H1 (cell line): ENCODE data around the gene CHRM3. TPM values are rescaled to one million over a fixed set of nuclear protein-coding genes. Genes with fewer than 3 reads are reported as not detected.

Experiments used
- CTCF ChIA-PET: fragments of 300-600 bp; sonication (Branson Sonifier 250); formaldehyde crosslinking; loops from one replicate; lab custom pipeline; 2021; ENCODE audit not compliant: partially characterized antibody; lab: Charles Lee
- POLR2A ChIA-PET: fragments of 300-600 bp; sonication (Branson Sonifier 250); formaldehyde crosslinking; loops from one replicate; lab custom pipeline; 2021; ENCODE audit warnings: inconsistent platforms; ENCODE audit not compliant: partially characterized antibody; lab: Charles Lee
- DNase-seq, 2 experiments: peaks; one replicate each; pipeline versions ENCODE4 v3.0.0 to v3.0.0-alpha.2; 2010 to 2022; ENCODE audit warnings: low spot score in 2 of 2, low read depth in 1 of 2, mixed read lengths in 1 of 2
- FAIRE-seq: peaks from 2 replicates; lab custom pipeline; 2011; peaks lifted over from hg19 to GRCh38; lab: Jason Lieb, UNC
- H2AFZ ChIP-seq: 2 replicates; pipeline ENCODE4 v1.8.1; 2012; ENCODE audit warnings: low read length, inconsistent platforms
- H2AK5ac ChIP-seq: 2 replicates; pipeline ENCODE4 v1.6.1; 2013; ENCODE audit warnings: low read depth, low read length
- H2BK120ac ChIP-seq: replicated peaks from 2 replicates; pipeline ENCODE3; 2013; ENCODE audit warnings: low read depth, low read length, inconsistent platforms
- H2BK12ac ChIP-seq: 2 replicates; pipeline ENCODE4 v1.6.1; 2013; ENCODE audit warnings: low read depth, low read length
- H2BK15ac ChIP-seq: 2 replicates; pipeline ENCODE4 v1.6.1; 2013; ENCODE audit warnings: low read length
- H2BK20ac ChIP-seq: 2 replicates; pipeline ENCODE4 v1.6.1; 2013; ENCODE audit warnings: low read length
- H2BK5ac ChIP-seq: 2 replicates; pipeline ENCODE4 v1.6.1; 2013; ENCODE audit warnings: low read depth, low read length
- H3K14ac ChIP-seq: 2 replicates; pipeline ENCODE4 v1.6.1; 2013; ENCODE audit warnings: inconsistent platforms; ENCODE audit not compliant: insufficient read length
- H3K18ac ChIP-seq: 2 replicates; pipeline ENCODE4 v1.6.1; 2013; ENCODE audit warnings: low read length; ENCODE audit errors: extremely low read depth
- H3K23ac ChIP-seq: 2 replicates; pipeline ENCODE4 v1.6.1; 2013; ENCODE audit warnings: inconsistent platforms; ENCODE audit not compliant: insufficient read length
- H3K23me2 ChIP-seq: 2 replicates; pipeline ENCODE4 v1.6.1; 2013; ENCODE audit warnings: low read depth, low read length
- H3K27ac ChIP-seq: 2 replicates; pipeline ENCODE4 v1.6.1; 2011; ENCODE audit warnings: low read depth, low read length, inconsistent platforms
- H3K27me3 ChIP-seq, 4 experiments: replicated peaks in 1 of 4; 1 replicate in 1 of 4; 2 replicates in 3 of 4; pipeline versions ENCODE4 v1.6.1 to v1.8.1; 2011 to 2013; ENCODE audit warnings: low read length in 3 of 4, mild to moderate bottlenecking in 3 of 4, inconsistent platforms in 2 of 4, mixed read lengths in 2 of 4, moderate library complexity in 1 of 4; ENCODE audit not compliant: control insufficient read depth in 3 of 4, insufficient read depth in 3 of 4; ENCODE audit errors: extremely low read depth in 1 of 4
- H3K36me3 ChIP-seq, 4 experiments: 2 replicates each; pipeline versions ENCODE4 v1.6.1 to v1.8.1; 2011 to 2013; ENCODE audit warnings: mild to moderate bottlenecking in 4 of 4, low read length in 3 of 4, moderate library complexity in 2 of 4, control low read depth in 1 of 4, inconsistent platforms in 1 of 4; ENCODE audit not compliant: insufficient read depth in 4 of 4, control insufficient read depth in 2 of 4
- H3K4ac ChIP-seq: replicated peaks from 2 replicates; pipeline ENCODE3; 2013; ENCODE audit warnings: low read length, low read depth, mixed read lengths, inconsistent platforms; ENCODE audit not compliant: insufficient read length
- H3K4me1 ChIP-seq, 4 experiments: replicated peaks in 1 of 4; 1 replicate in 1 of 4; 2 replicates in 3 of 4; pipeline versions ENCODE4 v1.6.1 to v1.8.1; 2011 to 2013; ENCODE audit warnings: low read length in 3 of 4, inconsistent platforms in 2 of 4, mixed read lengths in 1 of 4; ENCODE audit not compliant: insufficient read depth in 4 of 4, control insufficient read depth in 3 of 4
- H3K4me2 ChIP-seq, 2 experiments: 2 replicates each; pipeline versions ENCODE4 v1.6.1 to v1.8.1; 2011 to 2013; ENCODE audit warnings: low read depth in 2 of 2, low read length in 2 of 2, control low read depth in 1 of 2, inconsistent platforms in 1 of 2, mild to moderate bottlenecking in 1 of 2; ENCODE audit not compliant: insufficient read depth in 1 of 2
- H3K4me3 ChIP-seq, 4 experiments: fragments of 200-600, 300-600 bp in 1 of 4; sonication (generic), shearing (Covaris generic), sonication (Bioruptor Twin) in 1 of 4; 2 replicates each; pipeline versions ENCODE4 v1.5.1 to v1.8.1; 2011 to 2016; ENCODE audit warnings: low read length in 4 of 4, low read depth in 3 of 4, control low read depth in 2 of 4, inconsistent platforms in 2 of 4, mild to moderate bottlenecking in 2 of 4, mixed read lengths in 1 of 4, moderate library complexity in 1 of 4; ENCODE audit not compliant: insufficient read depth in 2 of 4; ENCODE audit errors: extremely low read depth in 1 of 4
- H3K56ac ChIP-seq: replicated peaks from 2 replicates; pipeline ENCODE3; 2013; ENCODE audit warnings: low read depth, mild to moderate bottlenecking, mixed read lengths, low read length, inconsistent platforms; ENCODE audit not compliant: insufficient read length
- H3K79me1 ChIP-seq: 2 replicates; pipeline ENCODE4 v1.6.1; 2013; ENCODE audit warnings: low read depth, low read length, control low read depth
- H3K79me2 ChIP-seq, 2 experiments: 2 replicates each; pipeline versions ENCODE4 v1.6.1 to v1.8.1; 2012 to 2013; ENCODE audit warnings: low read length in 2 of 2, mild to moderate bottlenecking in 2 of 2, inconsistent platforms in 1 of 2; ENCODE audit not compliant: insufficient read depth in 2 of 2, control insufficient read depth in 1 of 2
- H3K9ac ChIP-seq, 4 experiments: replicated peaks in 1 of 4; 1 replicate in 1 of 4; 2 replicates in 3 of 4; pipeline versions ENCODE4 v1.6.1 to v1.8.1; 2011 to 2013; ENCODE audit warnings: low read depth in 3 of 4, low read length in 3 of 4, control low read depth in 2 of 4, mild to moderate bottlenecking in 2 of 4, moderate library complexity in 2 of 4, inconsistent platforms in 1 of 4; ENCODE audit errors: extremely low read depth in 1 of 4
- H3K9me3 ChIP-seq, 2 experiments: 2 replicates each; pipeline versions ENCODE4 v1.6.1 to v1.8.1; 2012 to 2013; ENCODE audit warnings: mild to moderate bottlenecking in 2 of 2, moderate library complexity in 2 of 2, control low read depth in 1 of 2, inconsistent platforms in 1 of 2, low read depth in 1 of 2, low read length in 1 of 2, mixed read lengths in 1 of 2; ENCODE audit not compliant: insufficient read depth in 2 of 2
- H4K20me1 ChIP-seq, 2 experiments: replicated peaks in 1 of 2; 2 replicates each; pipeline versions ENCODE3 to v1.8.1; 2011 to 2013; ENCODE audit warnings: inconsistent platforms in 2 of 2, low read length in 2 of 2, mild to moderate bottlenecking in 1 of 2; ENCODE audit not compliant: insufficient read depth in 2 of 2, control insufficient read depth in 1 of 2
- H4K5ac ChIP-seq: 2 replicates; pipeline ENCODE4 v1.6.1; 2013; ENCODE audit warnings: low read length, low read depth, mixed read lengths, inconsistent platforms; ENCODE audit not compliant: insufficient read length
- H4K8ac ChIP-seq: 2 replicates; pipeline ENCODE4 v1.8.0; 2013; ENCODE audit warnings: mild to moderate bottlenecking, moderate library complexity, low read length, inconsistent platforms; ENCODE audit not compliant: insufficient read depth; ENCODE audit errors: extremely low read depth
- H4K91ac ChIP-seq: replicated peaks from 2 replicates; pipeline ENCODE3; 2013; ENCODE audit warnings: low read length, mixed read lengths, inconsistent platforms; ENCODE audit not compliant: insufficient read length
- ASH2L ChIP-seq: fragments of 200-600, 300-600 bp; sonication (generic); IDR thresholded peaks from one replicate; pipeline ENCODE4 v1.7.1; 2017; ENCODE audit warnings: low read length
- BACH1 ChIP-seq: IDR thresholded peaks from 2 replicates; pipeline ENCODE4 v1.6.1; 2012; ENCODE audit warnings: low read length, improper control_type of control experiment
- CTBP2 ChIP-seq: IDR thresholded peaks from 2 replicates; pipeline ENCODE4 v1.7.0; 2011; ENCODE audit warnings: borderline replicate concordance, mild to moderate bottlenecking, moderate library complexity, mixed read lengths, low read length; ENCODE audit not compliant: insufficient read depth, insufficient read length
- EP300 ChIP-seq, 2 experiments: IDR thresholded peaks; 1 replicate in 1 of 2; 2 replicates in 1 of 2; pipeline ENCODE4 v1.6.1; 2011 to 2012; ENCODE audit warnings: low read depth in 2 of 2, low read length in 2 of 2, mild to moderate bottlenecking in 2 of 2, borderline replicate concordance in 1 of 2, inconsistent platforms in 1 of 2, moderate library complexity in 1 of 2
- GABPA ChIP-seq: IDR thresholded peaks from 2 replicates; pipeline ENCODE4 v1.6.1; 2011; ENCODE audit warnings: mild to moderate bottlenecking, low read length, moderate library complexity, borderline replicate concordance; ENCODE audit not compliant: insufficient read depth
- HDAC6 ChIP-seq: IDR thresholded peaks from one replicate; pipeline ENCODE4 v1.7.1; 2012; ENCODE audit warnings: low read depth, mild to moderate bottlenecking, inconsistent platforms, low read length, moderate library complexity
- KDM4A ChIP-seq: IDR thresholded peaks from one replicate; pipeline ENCODE4 v1.7.1; 2012; ENCODE audit warnings: low read depth, mild to moderate bottlenecking, moderate library complexity, low read length, inconsistent platforms; ENCODE audit not compliant: severe bottlenecking
- MAFK ChIP-seq: IDR thresholded peaks from 2 replicates; pipeline ENCODE4 v1.6.1; 2012; ENCODE audit warnings: low read depth, mild to moderate bottlenecking, improper control_type of control experiment, low read length
- POLR2A ChIP-seq, 2 experiments: IDR thresholded peaks; 1 replicate in 1 of 2; 2 replicates in 1 of 2; pipeline ENCODE4 v1.6.1; 2011; ENCODE audit warnings: low read depth in 2 of 2, low read length in 2 of 2, mild to moderate bottlenecking in 2 of 2; ENCODE audit errors: control extremely low read depth in 1 of 2
- POLR2AphosphoS5 ChIP-seq: IDR thresholded peaks from 2 replicates; pipeline ENCODE4 v1.6.1; 2011; ENCODE audit warnings: low read depth, low read length
- SIX5 ChIP-seq: IDR thresholded peaks from 2 replicates; pipeline ENCODE4 v1.6.1; 2011; ENCODE audit warnings: mild to moderate bottlenecking, low read depth, low read length
- SRF ChIP-seq: IDR thresholded peaks from 2 replicates; pipeline ENCODE4 v1.6.1; 2011; ENCODE audit warnings: mild to moderate bottlenecking, low read depth, low read length, moderate library complexity
- TAF1 ChIP-seq: IDR thresholded peaks from 2 replicates; pipeline ENCODE4 v1.6.1; 2011; ENCODE audit warnings: mild to moderate bottlenecking, low read depth, low read length
- ZNF274 ChIP-seq: IDR thresholded peaks from 2 replicates; pipeline ENCODE4 v1.7.0; 2012; ENCODE audit warnings: low read length, borderline replicate concordance; ENCODE audit errors: extremely low read depth
- WGBS, 2 experiments: shearing (Covaris generic) in 1 of 2; methylation state at CpG; one replicate each; pipeline versions ENCODE4 v1.1.6 to v1.1.7; 2013 to 2015; ENCODE audit warnings: low lambda C conversion rate in 2 of 2, mixed read lengths in 2 of 2, inconsistent platforms in 1 of 2, low coverage in 1 of 2, missing lambda C conversion rate in 1 of 2; ENCODE audit not compliant: insufficient replicate concordance in 2 of 2, insufficient coverage in 1 of 2, insufficient read length in 1 of 2; ENCODE audit errors: extremely low coverage in 1 of 2, missing lambda C conversion rate in 1 of 2; 5-methylcytosine and 5-hydroxymethylcytosine counted together
- polyA plus RNA-seq, 7 experiments: library from polyadenylated mRNA; depleted of rRNA in 3 of 7; stranded (reverse) in 5 of 7; unstranded in 2 of 7; fragments of >200 nt in 5 of 7; fragments of 200-250 nt in 2 of 7; gene quantifications; 1 replicate in 5 of 7; 2 replicates in 1 of 7; 4 replicates in 1 of 7; pipeline versions ENCODE4 v1.2.1 to v1.2.3, GENCODE V29; 2011 to 2013; ENCODE audit warnings: missing spikeins in 2 of 7, mixed read lengths in 2 of 7
- total RNA-seq: library from RNA; stranded (reverse); fragmentation: NEBNext Ultra II Directional; extraction: Animal tissue kit (Norgen Biotek cat#: 25700); gene quantifications from 2 replicates; pipeline ENCODE4 v1.2.1, GENCODE V29; 2021

The CHRM3 gene
- total and polyA plus RNA-seq, 2 of the 8 experiments (the other 6 are each of a cell fraction or from before 2014, with no cell fraction given) = 3.3 to 5.0 TPM

- DNase-seq = no peak
- H2BK12ac ChIP-seq = no peak overlapping the region
- H4K20me1 ChIP-seq = no peaks in the 10 kb centered on the region
- no peak overlapping the region for H3K4me2 ChIP-seq
- H3K23ac ChIP-seq = no peak overlapping the region
- no peak overlapping the region for H4K8ac ChIP-seq
- no peaks in the 10 kb centered on the region for H3K27me3 ChIP-seq
- H3K4ac ChIP-seq = no peak overlapping the region
- no peak overlapping the region for H2BK20ac ChIP-seq
- no peak overlapping the region for H3K18ac ChIP-seq
- H2AFZ ChIP-seq = no peak overlapping the region
- H3K23me2 ChIP-seq = no peaks in the 10 kb centered on the region
- H4K91ac ChIP-seq = no peak overlapping the region
- no peak overlapping the region for H2BK15ac ChIP-seq
- H4K5ac ChIP-seq = no peak overlapping the region
- TF ChIP-seq KDM4A (no peak), ZNF274 (no peak), MAFK (no peak), POLR2A (IDR thresholded peaks at IDR 0.05; ENCODE audit: control extremely low read depth in 1 of 2, low read depth in 2 of 2, low read length in 2 of 2) (no peak), HDAC6 (no peak), GABPA (no peak), SIX5 (no peak), CTBP2 (no peak), POLR2AphosphoS5 (no peak), BACH1 (no peak), EP300 (IDR thresholded peaks at IDR 0.05; ENCODE audit: borderline replicate concordance in 1 of 2, low read depth in 2 of 2, low read length in 2 of 2) (no peak), ASH2L (no peak), SRF (no peak), TAF1 (no peak)
- H3K79me1 ChIP-seq = no peaks in the 10 kb centered on the region
- POLR2A ChIA-PET = no interaction called here
- 75% methylated on average over 1 of the region's 1 CpG; no CpG with 5 or more reads in 1 of the 2 experiments for WGBS, 2 experiments
- H2BK120ac ChIP-seq = no peak overlapping the region
- CTCF ChIA-PET = no interaction called here
- H3K4me1 ChIP-seq = no peaks in the 10 kb centered on the region
- H3K79me2 ChIP-seq = no peaks in the 10 kb centered on the region
- no peak for FAIRE-seq
- no peak overlapping the region for H3K14ac ChIP-seq
- no peaks in the 10 kb centered on the region for H3K9me3 ChIP-seq
- H3K27ac ChIP-seq = no peak overlapping the region
- H3K9ac ChIP-seq = no peak overlapping the region
- no peaks in the 10 kb centered on the region for H3K36me3 ChIP-seq
- H2AK5ac ChIP-seq = no peak overlapping the region
- no peak overlapping the region for H2BK5ac ChIP-seq
- no peak overlapping the region for H3K4me3 ChIP-seq
- no peak overlapping the region for H3K56ac ChIP-seq
Observed at GRCh38 chr1:239418681-239419080, 32.3 kb downstream of the CHRM3 start.
